HG03095 (cell line): ENCODE results near the gene QPRT.
A peak's percentile ranks its signal among the peaks of the same experiment; 100 is the strongest.
"Not testable (repeated sequence)": the region's sequence is repeated elsewhere in the genome, so short reads cannot be mapped to it uniquely, and the experiment has no call there.

Experiments used
- ATAC-seq: cut with Tn5 transposase; IDR thresholded peaks from one replicate; pipeline ENCODE4 v1.9.1; 2021; ENCODE audit warnings: moderate library complexity; ENCODE audit not compliant: unreplicated experiment

The QPRT gene

GRCh38 chr16:29678691-29679267, at the start of gene QPRT:
Gene QPRT, plus strand, starts transcription at chr16:29679180. Its CDS starts 18 bp downstream, at chr16:29679198.
- ATAC-seq: no peak

DNA sequence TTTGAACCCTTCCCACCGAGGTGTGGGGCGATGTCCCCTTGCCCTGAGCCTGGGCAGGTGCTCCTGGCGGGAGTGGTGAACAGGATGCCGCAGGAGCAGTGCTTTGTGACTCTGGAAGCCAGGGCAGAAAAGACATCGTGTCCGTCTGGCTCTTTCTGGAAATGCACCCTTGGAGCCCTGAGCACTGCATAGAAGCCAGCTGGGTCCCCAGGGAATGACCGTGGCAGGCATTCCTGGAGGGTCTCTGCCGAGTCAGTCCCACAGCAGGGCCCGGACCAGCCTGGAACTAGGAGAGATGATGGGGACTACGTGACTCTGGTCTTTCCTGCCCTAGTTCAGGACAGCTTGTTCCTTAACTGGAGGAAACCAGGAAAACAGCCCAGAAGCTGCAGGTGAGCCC, 49.7 kb upstream of the QPRT start:
- not testable (repeated sequence) for ATAC-seq

DNA sequence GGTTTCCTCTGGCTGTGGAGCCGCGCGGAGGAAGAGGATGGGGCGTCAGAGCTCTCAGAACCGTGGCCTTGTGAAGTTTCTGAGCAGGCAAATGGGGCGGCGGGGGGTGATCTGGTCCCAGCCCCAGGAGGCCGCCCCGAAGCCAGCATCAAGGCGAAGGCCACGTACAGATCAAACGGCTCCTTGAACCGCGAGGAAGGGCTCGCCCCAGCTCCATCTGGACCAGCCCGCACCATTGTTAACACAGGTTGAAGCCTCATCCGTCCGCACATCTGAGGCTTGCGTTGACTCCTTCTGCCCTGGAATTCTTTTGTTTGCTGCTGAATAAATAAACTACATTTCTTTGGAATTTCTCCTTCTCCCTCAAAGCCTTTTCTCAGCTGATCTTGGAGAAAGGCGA, 47.3 kb upstream of the QPRT start:
- not testable (repeated sequence) for ATAC-seq

GRCh38 chr16:29635902-29636301, 43.1 kb upstream of the QPRT start:
- not testable (repeated sequence) for ATAC-seq

DNA sequence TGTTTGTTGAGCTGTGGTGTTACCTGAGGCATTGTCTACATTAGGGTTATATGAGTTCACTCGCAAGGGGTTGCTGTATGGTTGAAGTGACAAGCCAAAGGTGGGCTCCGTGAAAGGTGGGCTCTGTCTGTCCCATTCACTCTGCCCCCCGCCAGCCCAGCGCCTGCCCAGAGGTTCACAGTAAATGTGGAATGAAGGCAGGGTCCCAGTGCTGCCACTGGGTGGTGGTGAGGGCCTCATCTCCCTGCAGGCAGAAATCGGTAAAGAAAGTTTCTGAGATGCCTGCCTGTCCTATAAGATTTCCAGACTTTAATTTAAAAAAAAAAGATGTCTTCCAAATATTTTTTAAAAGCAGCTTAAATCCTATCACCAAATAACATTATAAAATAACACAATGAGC, 42.6 kb upstream of the QPRT start:
- not testable (repeated sequence) for ATAC-seq

GRCh38 chr16:29638751-29639150, 40.2 kb upstream of the QPRT start:
- ATAC-seq: not testable (repeated sequence)

DNA sequence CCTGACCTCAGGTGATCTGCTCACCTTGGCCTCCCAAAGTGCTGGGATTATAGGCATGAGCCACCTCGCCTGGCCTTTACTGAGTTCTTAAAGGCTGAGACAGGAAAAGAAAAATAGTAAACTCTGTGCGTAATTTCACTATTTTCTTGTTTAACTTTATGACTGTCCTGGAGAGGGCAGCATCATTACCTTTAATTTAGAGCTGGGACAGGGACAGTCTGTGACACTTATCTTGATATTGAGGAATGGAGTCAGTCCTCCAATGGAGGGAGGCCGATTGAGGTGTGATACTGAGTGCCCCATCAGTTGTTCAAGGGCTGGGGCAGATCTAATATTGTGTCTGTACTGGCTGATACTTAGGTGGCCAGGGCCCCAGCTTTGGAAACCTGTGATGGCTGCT, 37.4 kb upstream of the QPRT start:
- no peak for ATAC-seq

GRCh38 chr16:29643596-29643995, 35.4 kb upstream of the QPRT start:
- ATAC-seq: no peak

GRCh38 chr16:29644338-29644857, 34.6 kb upstream of the QPRT start:
- peak; percentile 70 for ATAC-seq

DNA sequence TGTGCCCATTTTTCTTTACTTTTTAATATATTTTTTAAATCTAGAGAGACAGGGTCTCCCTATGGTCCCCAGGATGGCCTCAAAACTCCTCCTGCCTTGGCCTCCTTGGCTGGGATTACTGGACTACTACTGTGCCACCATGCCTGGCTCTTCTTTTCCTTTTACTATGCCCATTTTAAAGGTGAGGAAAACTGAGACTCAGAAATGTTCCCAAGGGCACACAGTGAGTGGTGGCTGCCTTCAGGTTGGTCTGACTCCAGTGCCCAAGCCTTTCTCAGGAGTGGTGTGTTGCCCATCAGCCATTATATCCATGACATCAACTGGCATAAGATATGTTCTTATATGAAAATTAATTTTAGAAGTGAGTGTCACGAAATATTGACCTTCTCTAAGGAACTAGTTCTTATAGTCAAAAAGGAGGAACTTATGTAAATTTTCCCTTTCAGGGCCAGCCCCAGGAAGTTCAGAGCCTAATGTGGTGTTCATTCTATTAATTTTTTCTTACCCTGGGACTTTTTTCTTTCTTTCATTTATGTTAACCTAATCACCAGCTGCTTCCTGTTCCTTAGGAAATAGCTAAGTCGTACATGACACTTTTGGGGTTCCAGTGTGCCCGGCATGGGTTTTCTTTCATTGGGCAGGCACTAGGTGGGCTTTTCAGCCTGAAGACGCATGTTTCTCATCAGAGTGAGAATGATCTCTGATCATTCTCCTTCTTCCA, 33.8 kb upstream of the QPRT start:
- ATAC-seq: no peak

DNA sequence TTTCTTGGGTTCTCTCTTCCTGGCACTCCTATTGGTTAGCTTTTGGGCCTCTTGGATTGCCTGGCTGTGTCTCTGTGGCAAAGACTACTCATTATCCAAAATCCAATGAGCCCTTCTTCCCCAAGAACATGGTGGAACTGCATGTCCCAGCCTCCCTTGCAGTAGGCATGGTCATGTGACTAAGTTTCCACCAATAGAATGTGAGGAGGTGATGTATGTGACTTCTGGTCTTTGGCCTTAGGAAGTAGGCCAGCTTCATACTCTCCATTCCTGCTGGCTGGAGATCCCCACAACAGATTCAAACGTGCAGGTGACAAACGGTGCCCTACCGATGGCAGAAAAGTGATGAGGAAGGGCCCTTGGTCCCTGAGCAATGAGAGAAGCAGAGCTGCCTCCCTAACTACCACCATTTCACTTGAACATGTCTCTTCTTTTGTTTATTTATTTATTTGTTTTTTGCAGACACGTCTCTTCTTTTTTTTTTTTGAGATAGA, 33.2 kb upstream of the QPRT start:
- ATAC-seq: no peak

DNA sequence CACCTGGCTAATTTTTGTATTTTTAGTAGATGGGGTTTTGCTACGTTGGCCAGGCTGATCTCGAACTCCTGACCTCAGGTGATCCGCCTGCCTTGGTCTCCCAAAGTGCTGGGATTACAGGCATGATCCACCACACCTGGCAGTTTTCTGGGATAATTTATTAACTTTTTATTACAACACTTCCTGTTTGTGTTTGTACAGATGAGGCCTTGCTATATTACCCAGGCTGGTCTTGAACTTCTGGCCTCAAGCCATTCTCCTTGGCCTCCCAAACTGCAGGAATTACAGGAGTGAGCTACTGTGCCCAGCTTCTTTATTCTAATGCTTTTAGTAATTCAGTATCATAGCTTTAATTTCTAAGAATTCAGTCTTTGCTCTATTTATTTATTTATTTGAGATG, 32.0 kb upstream of the QPRT start:
- no peak for ATAC-seq

DNA sequence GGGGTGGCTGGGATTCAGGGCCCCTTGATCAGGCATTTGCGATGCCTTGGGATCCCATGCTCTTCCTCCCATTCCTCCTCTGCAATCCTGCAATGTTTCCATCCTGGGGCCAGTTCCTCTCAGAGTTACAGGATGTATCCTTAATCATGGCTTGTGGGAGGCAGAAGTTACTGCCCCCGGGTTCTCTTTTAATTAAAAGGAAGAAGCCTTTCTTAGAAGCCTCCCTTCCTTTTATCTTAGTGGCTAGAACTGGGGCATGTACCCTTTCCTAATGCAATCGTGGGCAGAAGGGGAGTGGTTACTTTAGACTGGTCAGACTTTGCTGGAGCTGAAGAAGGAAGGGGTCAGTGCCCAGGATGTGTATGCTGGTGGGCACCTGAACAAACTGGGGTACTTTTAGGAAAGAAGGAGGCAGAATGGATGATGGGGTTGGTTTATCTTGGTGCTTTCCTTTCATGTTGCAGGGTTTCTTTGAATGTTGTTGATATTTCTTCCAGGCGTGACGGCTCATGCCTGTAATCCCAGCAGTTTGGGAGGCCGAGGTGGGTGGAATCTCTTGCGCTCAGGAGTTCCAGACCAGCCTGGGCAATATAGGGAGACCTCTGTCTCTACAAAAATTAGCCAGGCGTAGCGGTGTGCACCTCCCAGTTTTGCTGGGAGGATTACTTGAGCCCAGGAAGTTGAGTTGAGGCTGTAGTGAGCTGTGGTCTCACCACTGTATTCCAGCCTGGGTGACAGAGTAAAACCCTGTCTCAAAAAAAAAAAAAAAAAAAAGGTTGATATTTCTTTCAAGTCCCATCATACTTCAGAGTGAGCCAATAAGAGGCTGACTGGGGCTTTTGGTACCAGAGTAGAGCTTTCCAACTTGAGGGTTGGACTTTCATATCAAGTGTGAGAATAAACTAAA, 29.1 kb upstream of the QPRT start:
- ATAC-seq: no peak

DNA sequence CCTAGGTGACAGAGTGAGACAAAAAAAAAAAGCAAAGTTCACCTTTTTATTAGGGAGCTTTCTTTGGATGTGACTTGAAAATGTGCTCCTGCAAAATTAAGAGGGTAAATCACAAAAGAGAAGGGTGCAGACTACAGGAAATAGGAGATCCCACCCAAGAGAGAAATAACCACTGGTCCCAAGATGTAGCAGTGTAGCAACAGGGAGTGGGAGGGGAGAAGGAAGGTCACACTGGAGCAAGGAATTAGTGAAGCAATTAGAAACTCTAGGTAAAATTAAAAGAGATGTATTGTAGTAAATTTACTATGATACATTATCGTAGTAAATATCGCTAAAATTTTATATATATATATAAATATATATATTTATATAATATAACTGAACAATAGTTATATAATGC, 28.2 kb upstream of the QPRT start:
- ATAC-seq: no peak

DNA sequence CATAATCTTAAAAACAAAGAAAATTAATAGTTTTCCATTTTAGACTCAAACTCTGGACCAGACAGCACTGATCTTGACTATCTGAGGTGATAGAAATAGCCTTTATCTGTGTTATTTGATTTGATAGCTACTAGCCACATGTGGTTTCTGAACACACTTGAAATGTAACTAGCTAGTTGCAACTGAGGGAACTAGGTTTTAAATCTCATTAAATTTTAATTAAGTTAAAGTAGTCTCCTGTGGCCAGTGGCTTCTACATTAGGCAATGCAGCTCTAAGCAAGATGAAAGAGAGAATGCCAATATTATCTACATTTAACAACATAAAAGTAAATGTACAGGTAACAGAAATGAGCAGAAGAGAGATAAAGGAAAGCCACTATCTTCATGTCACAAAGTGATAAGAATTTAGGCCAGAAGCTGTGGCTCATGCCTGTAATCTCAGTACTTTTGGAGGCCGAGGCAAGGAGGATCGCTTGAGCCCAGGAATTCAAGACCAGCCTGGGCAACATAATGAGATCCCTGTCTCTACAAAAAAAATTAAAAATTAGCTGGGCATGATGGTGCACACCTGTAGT, 27.1 kb upstream of the QPRT start:
- no peak for ATAC-seq

DNA sequence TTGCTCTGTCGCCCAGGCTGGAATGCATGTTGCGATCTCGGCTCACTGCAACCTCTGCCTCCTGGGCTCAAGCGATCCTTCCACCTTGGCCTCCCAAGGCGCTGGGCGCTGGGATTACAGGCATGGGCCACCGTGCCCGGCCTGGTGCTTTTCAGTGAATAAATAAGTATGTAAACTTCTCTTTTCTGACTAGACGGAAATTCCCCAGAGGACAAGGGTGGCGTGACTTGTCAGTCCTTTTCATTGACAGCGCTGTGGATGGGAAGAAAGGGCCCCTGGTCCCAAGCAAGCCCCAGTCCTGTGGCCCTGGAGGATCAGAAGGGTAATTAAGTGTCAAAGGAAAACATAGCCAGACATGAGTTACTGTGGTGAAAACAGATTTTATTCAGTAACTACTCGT, 25.5 kb upstream of the QPRT start:
- no peak for ATAC-seq

- ATAC-seq: not testable (repeated sequence)
Measured at GRCh38 chr16:29653890-29654289, 25.1 kb upstream of the QPRT start.

GRCh38 chr16:29656688-29657523, 22.1 kb upstream of the QPRT start:
- no peak for ATAC-seq

GRCh38 chr16:29658705-29659104, 20.3 kb upstream of the QPRT start:
- ATAC-seq: no peak
